ENCODE results near the gene LRRC23. TPM values are rescaled to one million over a fixed set of nuclear protein-coding genes. Genes with fewer than 3 reads are reported as not detected.
"Not testable (repeated sequence)": the region's sequence is repeated elsewhere in the genome, so short reads cannot be mapped to it uniquely, and the experiment has no call there.

LRRC23 gene
- total RNA-seq, 1 experiment from 2014 or later: 5.1 TPM

DNA sequence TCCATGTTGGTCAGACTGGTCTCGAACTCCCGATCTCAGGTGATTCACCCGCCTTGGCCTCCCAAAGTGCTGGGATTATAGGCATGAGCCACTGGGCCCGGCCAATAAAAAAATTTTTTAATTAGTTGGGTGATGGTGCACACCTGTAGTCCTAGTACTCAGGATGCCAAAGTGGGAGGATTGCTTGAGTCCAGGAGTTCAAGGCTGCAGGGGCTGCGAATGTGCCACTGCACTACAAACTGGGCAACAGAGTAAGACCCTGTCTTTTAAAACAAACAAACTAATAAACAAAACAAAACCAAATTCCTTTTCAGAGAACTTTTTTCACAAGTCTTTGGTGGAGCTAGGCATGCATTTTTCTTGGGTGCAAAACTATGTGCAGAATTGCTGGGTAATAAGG is 21.4 kb upstream of the LRRC23 start:
- Histone ChIP-seq H3K9me2 (replicated peaks; ENCODE audit: low read length) (no peaks in the 10 kb centered on the region), H3K36me3 (ENCODE audit: low read depth, low read length) (no peaks in the 10 kb centered on the region), H3K9ac (ENCODE audit: low read length) (no peak overlapping the region), H3K79me2 (ENCODE audit: low read length) (no peaks in the 10 kb centered on the region), H3K4me2 (ENCODE audit: low read length) (no peak overlapping the region), H4K20me1 (ENCODE audit: low read length) (no peaks in the 10 kb centered on the region), H3K9me3 (ENCODE audit: low read length) (no peaks in the 10 kb centered on the region), H3F3A (ENCODE audit: low read length, unreplicated experiment) (no peaks in the 10 kb centered on the region), H3K4me1 (ENCODE audit: insufficient read depth, low read length) (peaks cover 5% of the 10 kb centered on the region; the same call in 1 of the 2 replicates), H2AFZ (ENCODE audit: low read length) (no peak overlapping the region), H3K27me3 (ENCODE audit: low read length) (no peaks in the 10 kb centered on the region), H3K27ac (ENCODE audit: low read length) (no peak overlapping the region), H3K4me3 (ENCODE audit: low read length) (no peak overlapping the region)
- ATAC-seq (no peak), DNase-seq (no peak)
- TF ChIP-seq EZH2 (IDR thresholded peaks at IDR 0.05; ENCODE audit: low read length, unreplicated experiment): no peak
- TF ChIP-seq, protein P1, sequence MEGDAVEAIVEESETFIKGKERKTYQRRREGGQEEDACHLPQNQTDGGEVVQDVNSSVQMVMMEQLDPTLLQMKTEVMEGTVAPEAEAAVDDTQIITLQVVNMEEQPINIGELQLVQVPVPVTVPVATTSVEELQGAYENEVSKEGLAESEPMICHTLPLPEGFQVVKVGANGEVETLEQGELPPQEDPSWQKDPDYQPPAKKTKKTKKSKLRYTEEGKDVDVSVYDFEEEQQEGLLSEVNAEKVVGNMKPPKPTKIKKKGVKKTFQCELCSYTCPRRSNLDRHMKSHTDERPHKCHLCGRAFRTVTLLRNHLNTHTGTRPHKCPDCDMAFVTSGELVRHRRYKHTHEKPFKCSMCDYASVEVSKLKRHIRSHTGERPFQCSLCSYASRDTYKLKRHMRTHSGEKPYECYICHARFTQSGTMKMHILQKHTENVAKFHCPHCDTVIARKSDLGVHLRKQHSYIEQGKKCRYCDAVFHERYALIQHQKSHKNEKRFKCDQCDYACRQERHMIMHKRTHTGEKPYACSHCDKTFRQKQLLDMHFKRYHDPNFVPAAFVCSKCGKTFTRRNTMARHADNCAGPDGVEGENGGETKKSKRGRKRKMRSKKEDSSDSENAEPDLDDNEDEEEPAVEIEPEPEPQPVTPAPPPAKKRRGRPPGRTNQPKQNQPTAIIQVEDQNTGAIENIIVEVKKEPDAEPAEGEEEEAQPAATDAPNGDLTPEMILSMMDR (conservative IDR thresholded peaks at IDR 0.05; ENCODE audit: low read depth, low read length): no peak
- TF ChIP-seq EZH2phosphoT487 (IDR thresholded peaks at IDR 0.05; ENCODE audit: borderline replicate concordance, low read length): no peak
- intact Hi-C loops (cut with micrococcal nuclease): no loop called here
- ChIA-PET POLR2A (ENCODE audit: unreplicated experiment) (no interaction called here), CTCF (no interaction called here)
- BruUV-seq (replicated peaks): no TSS peak

DNA sequence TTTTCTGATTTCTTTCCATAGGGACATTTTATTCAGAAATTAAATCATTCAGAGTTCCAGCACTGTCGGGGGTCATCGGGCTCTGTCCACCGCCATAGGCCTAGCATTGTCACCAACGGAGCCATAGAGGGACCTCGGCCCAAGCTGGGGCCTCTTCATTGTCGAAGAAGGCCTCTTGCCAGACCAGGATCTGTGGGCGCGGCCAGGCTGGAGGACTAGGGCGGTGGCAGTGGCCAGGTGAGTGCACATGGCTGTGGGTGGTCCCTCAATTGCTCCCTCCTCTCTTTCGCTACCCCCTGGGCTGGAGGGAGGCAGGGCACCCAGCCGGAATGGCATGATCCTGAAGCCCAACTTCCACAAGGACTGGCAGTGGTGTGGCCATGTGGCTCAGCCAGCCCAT is 20.9 kb upstream of the LRRC23 start:
- Histone ChIP-seq H3K9me3 (ENCODE audit: low read length) (no peaks in the 10 kb centered on the region), H3K4me1 (ENCODE audit: insufficient read depth, low read length) (peaks cover 5% of the 10 kb centered on the region; the same call in 1 of the 2 replicates), H3K79me2 (ENCODE audit: low read length) (no peaks in the 10 kb centered on the region), H3K4me2 (ENCODE audit: low read length) (no peak overlapping the region), H4K20me1 (ENCODE audit: low read length) (no peaks in the 10 kb centered on the region), H3K9me2 (replicated peaks; ENCODE audit: low read length) (no peaks in the 10 kb centered on the region), H2AFZ (ENCODE audit: low read length) (no peak overlapping the region), H3K27me3 (ENCODE audit: low read length) (no peaks in the 10 kb centered on the region), H3K9ac (ENCODE audit: low read length) (no peak overlapping the region), H3K4me3 (ENCODE audit: low read length) (no peak overlapping the region), H3K36me3 (ENCODE audit: low read depth, low read length) (no peaks in the 10 kb centered on the region), H3K27ac (ENCODE audit: low read length) (no peak overlapping the region), H3F3A (ENCODE audit: low read length, unreplicated experiment) (no peaks in the 10 kb centered on the region)
- ChIA-PET POLR2A (ENCODE audit: unreplicated experiment) (no interaction called here), CTCF (no interaction called here)
- TF ChIP-seq, protein P1 (conservative IDR thresholded peaks at IDR 0.05; ENCODE audit: low read depth, low read length): no peak
- TF ChIP-seq EZH2 (IDR thresholded peaks at IDR 0.05; ENCODE audit: low read length, unreplicated experiment): no peak
- no peak for TF ChIP-seq EZH2phosphoT487 (IDR thresholded peaks at IDR 0.05; ENCODE audit: borderline replicate concordance, low read length)
- no peak for DNase-seq
- intact Hi-C loops (cut with micrococcal nuclease): no loop called here
- BruUV-seq (replicated peaks): no TSS peak
- ATAC-seq: no peak

- no peak overlapping the region for H3K9ac ChIP-seq (ENCODE audit: low read length)
- no peak for DNase-seq
- POLR2A ChIA-PET (ENCODE audit: unreplicated experiment): no interaction called here
- no peaks in the 10 kb centered on the region for H3F3A ChIP-seq (ENCODE audit: low read length, unreplicated experiment)
- H3K4me3 ChIP-seq (ENCODE audit: low read length): no peak overlapping the region
- H3K27me3 ChIP-seq (ENCODE audit: low read length): no peaks in the 10 kb centered on the region
- ATAC-seq: no peak
- no peaks in the 10 kb centered on the region for H3K9me2 ChIP-seq (replicated peaks; ENCODE audit: low read length)
- H4K20me1 ChIP-seq (ENCODE audit: low read length): no peaks in the 10 kb centered on the region
- no peak overlapping the region for H3K27ac ChIP-seq (ENCODE audit: low read length)
- intact Hi-C loops (cut with micrococcal nuclease): no loop called here
- H3K36me3 ChIP-seq (ENCODE audit: low read depth, low read length): no peaks in the 10 kb centered on the region
- no peaks in the 10 kb centered on the region for H3K9me3 ChIP-seq (ENCODE audit: low read length)
- CTCF ChIA-PET: no interaction called here
- BruUV-seq (replicated peaks): no TSS peak
- no peak overlapping the region for H2AFZ ChIP-seq (ENCODE audit: low read length)
- TF ChIP-seq, protein P1 (conservative IDR thresholded peaks at IDR 0.05; ENCODE audit: low read depth, low read length): no peak
- TF ChIP-seq EZH2phosphoT487 (IDR thresholded peaks at IDR 0.05; ENCODE audit: borderline replicate concordance, low read length): no peak
- no peak for TF ChIP-seq EZH2 (IDR thresholded peaks at IDR 0.05; ENCODE audit: low read length, unreplicated experiment)
- H3K79me2 ChIP-seq (ENCODE audit: low read length): no peaks in the 10 kb centered on the region
- H3K4me1 ChIP-seq (ENCODE audit: insufficient read depth, low read length): peaks cover 5% of the 10 kb centered on the region; the same call in 1 of the 2 replicates
- no peak overlapping the region for H3K4me2 ChIP-seq (ENCODE audit: low read length)
Measured at GRCh38 chr12:6884539-6884938, 20.1 kb upstream of the LRRC23 start.

DNA sequence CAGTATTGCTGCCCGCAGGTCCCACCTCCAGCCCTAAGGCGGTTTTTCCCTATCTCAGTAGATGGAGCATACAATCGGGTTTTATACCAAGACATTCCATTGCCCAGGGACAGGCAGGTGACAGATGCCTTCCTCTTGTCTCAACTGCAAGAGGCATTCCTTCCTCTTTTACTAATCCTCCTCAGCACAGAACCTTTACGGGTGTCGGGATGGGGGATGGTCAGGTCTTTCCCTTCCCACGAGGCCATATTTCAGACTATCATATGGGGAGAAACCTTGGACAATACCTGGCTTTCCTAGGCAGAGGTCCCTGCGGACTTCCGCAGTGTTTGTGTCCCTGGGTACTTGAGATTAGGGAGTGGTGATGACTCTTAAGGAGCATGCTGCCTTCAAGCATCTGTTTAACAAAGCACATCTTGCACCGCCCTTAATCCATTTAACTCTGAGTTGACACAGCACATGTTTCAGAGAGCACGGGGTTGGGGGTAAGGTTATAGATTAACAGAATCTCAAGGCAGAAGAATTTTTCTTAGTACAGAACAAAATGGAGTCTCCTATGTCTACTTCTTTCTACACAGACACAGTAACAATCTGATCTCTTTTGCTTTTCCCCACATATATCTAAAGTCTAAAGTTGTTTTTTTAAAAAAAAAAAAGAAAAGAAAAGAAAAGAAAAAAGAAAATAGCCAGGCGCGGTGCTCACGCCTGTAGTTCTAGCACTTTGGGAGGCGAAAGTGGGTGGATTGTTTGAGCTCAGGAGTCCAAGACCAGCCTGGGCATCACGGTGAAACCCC is 18.2 kb upstream of the LRRC23 start:
- H3K27ac ChIP-seq (ENCODE audit: low read length); DNase-seq; ATAC-seq; H3K9me2 ChIP-seq (replicated peaks; ENCODE audit: low read length); H3K4me1 ChIP-seq (ENCODE audit: insufficient read depth, low read length); H3K27me3 ChIP-seq (ENCODE audit: low read length); H3K4me2 ChIP-seq (ENCODE audit: low read length); POLR2A ChIA-PET (ENCODE audit: unreplicated experiment); H4K20me1 ChIP-seq (ENCODE audit: low read length); CTCF ChIA-PET; H2AFZ ChIP-seq (ENCODE audit: low read length); H3K4me3 ChIP-seq (ENCODE audit: low read length); H3K36me3 ChIP-seq (ENCODE audit: low read depth, low read length); BruUV-seq (replicated peaks); H3K9me3 ChIP-seq (ENCODE audit: low read length); H3K9ac ChIP-seq (ENCODE audit: low read length); intact Hi-C loops (cut with micrococcal nuclease); H3F3A ChIP-seq (ENCODE audit: low read length, unreplicated experiment); H3K79me2 ChIP-seq (ENCODE audit: low read length): not testable (repeated sequence)

Measured in PC-3 (cell line).